ENCODE data around the gene EMX1.
"Not testable (repeated sequence)": the region's sequence is repeated elsewhere in the genome, so short reads cannot be mapped to it uniquely, and the experiment has no call there.

Gene EMX1

GRCh38 chr2:72900191-72900825 lies 17.0 kb upstream of the EMX1 start:
- no peak for TF ChIP-seq POLR2AphosphoS5 (IDR thresholded peaks at IDR 0.05; ENCODE audit: low read depth)
- DNase-seq (ENCODE audit: low read depth in 1 of 2, low spot score in 1 of 2) = no peak
- H3K4me3 ChIP-seq (replicated peaks; ENCODE audit: insufficient read depth, low read length) = no peak overlapping the region
- H3K27ac ChIP-seq (replicated peaks) = no peak overlapping the region
- peaks cover 31% of the 10 kb centered on the region for H3K27me3 ChIP-seq (ENCODE audit: insufficient read depth, poor library complexity, severe bottlenecking)

GRCh38 chr2:72901426-72901825 lies 15.9 kb upstream of the EMX1 start:
- Histone ChIP-seq H3K27me3 (ENCODE audit: insufficient read depth, poor library complexity, severe bottlenecking) (peaks cover 25% of the 10 kb centered on the region), H3K4me3 (replicated peaks; ENCODE audit: insufficient read depth, low read length) (no peak overlapping the region), H3K27ac (replicated peaks) (no peak overlapping the region)
- TF ChIP-seq POLR2AphosphoS5 (IDR thresholded peaks at IDR 0.05; ENCODE audit: low read depth) = no peak
- TF ChIP-seq REST (IDR thresholded peaks at IDR 0.05; ENCODE audit: insufficient replicate concordance, low read depth) = no peak
- DNase-seq (ENCODE audit: low read depth in 1 of 2, low spot score in 1 of 2) = no peak

DNA sequence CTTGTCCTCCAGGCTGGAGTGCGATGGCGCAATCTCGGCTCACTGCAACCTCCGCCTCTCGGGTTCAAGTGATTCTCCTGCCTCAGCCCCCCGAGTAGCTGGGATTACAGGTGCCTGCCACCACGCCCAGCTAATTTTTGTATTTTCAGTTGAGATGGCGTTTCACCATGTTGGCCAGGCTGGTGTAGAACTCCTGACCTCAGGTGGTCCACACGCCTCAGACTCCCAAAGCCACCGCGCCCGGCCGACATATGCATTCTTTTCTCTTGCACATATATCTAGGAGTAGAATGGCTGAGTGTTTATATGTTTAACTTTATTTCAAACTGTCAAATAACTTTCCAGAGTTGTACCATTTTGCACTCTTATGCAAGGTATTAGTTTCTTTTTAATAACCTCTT lies 9.9 kb upstream of the EMX1 start:
- not testable (repeated sequence) for DNase-seq (ENCODE audit: low read depth in 1 of 2, low spot score in 1 of 2); H3K27ac ChIP-seq (replicated peaks); H3K4me3 ChIP-seq (replicated peaks; ENCODE audit: insufficient read depth, low read length)
- H3K27me3 ChIP-seq (ENCODE audit: insufficient read depth, poor library complexity, severe bottlenecking) = peaks cover 45% of the 10 kb centered on the region

DNA sequence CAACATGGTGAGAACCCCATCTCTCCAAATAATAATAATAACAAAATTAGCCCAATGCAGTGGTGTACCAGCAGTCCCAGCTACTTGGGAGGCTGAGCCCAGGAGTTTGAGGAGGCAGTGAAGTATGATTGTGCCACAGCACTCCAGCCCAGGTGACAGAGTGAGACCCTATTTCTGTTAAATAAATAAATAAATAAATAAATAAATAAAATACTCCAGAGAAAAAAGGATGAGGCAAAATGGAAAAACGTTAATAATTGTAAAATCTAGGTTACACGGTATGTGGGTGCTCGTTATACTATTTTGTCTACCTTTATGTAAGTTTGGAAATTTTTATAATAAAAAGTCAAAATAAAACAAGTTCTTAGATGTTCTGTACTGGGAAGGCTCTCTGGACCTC lies 8.6 kb upstream of the EMX1 start:
- TF ChIP-seq GABPA (IDR thresholded peaks at IDR 0.05; ENCODE audit: low read depth) (no peak), CTCF (IDR thresholded peaks at IDR 0.05; ENCODE audit: insufficient read depth, low read length) (no peak), SPI1 (IDR thresholded peaks at IDR 0.05; ENCODE audit: borderline replicate concordance, low read depth) (no peak), POLR2AphosphoS5 (IDR thresholded peaks at IDR 0.05; ENCODE audit: low read depth) (no peak), REST (IDR thresholded peaks at IDR 0.05; ENCODE audit: insufficient replicate concordance, low read depth) (no peak)
- DNase-seq (ENCODE audit: low read depth in 1 of 2, low spot score in 1 of 2) = no peak
- H3K4me3 ChIP-seq (replicated peaks; ENCODE audit: insufficient read depth, low read length) = no peak overlapping the region
- no peak overlapping the region for H3K27ac ChIP-seq (replicated peaks)
- peaks cover 45% of the 10 kb centered on the region for H3K27me3 ChIP-seq (ENCODE audit: insufficient read depth, poor library complexity, severe bottlenecking)

DNA sequence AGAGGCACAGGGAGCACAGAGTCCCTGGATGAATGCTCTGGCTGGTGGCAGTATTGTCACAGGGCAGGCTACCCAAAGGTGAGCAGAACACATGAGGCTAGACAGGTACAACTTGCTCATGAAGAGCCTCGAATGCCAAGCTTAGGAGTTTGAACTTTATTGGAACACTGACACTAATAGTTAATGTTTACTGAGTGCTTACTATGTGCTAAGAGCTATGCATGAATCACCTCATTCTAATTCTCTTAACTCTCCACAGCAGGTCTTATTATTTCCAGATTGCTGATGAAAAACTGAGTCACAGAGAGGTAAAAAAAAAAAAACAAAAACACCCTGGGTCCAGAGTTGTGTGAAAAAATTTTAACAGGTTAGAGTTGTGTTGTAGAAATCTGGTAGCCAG lies 6.1 kb upstream of the EMX1 start:
- TF ChIP-seq POLR2AphosphoS5 (IDR thresholded peaks at IDR 0.05; ENCODE audit: low read depth) (no peak), GABPA (IDR thresholded peaks at IDR 0.05; ENCODE audit: low read depth) (no peak), SPI1 (IDR thresholded peaks at IDR 0.05; ENCODE audit: borderline replicate concordance, low read depth) (no peak), CTCF (IDR thresholded peaks at IDR 0.05; ENCODE audit: insufficient read depth, low read length) (no peak), REST (IDR thresholded peaks at IDR 0.05; ENCODE audit: insufficient replicate concordance, low read depth) (no peak)
- Histone ChIP-seq H3K4me3 (replicated peaks; ENCODE audit: insufficient read depth, low read length) (no peak overlapping the region), H3K27ac (replicated peaks) (no peak overlapping the region), H3K27me3 (ENCODE audit: insufficient read depth, poor library complexity, severe bottlenecking) (peaks cover 62% of the 10 kb centered on the region)
- no peak for DNase-seq (ENCODE audit: low read depth in 1 of 2, low spot score in 1 of 2)
